Measurements from ENCODE around the gene CAPN12. TPM values are rescaled to one million over a fixed set of nuclear protein-coding genes. Genes with fewer than 3 reads are reported as not detected.

CAPN12 gene
- total and polyA plus RNA-seq, 5 donors from 2014 or later, result 1.0 to 6.1 (median 2.2) TPM

- Mint-ChIP-seq H3K4me3 (no peak overlapping the region), H3K36me3 (peaks cover 7% of the 10 kb centered on the region), H3K27me3 (no peaks in the 10 kb centered on the region), H3K9me3 (no peaks in the 10 kb centered on the region), H3K27ac (no peak overlapping the region), H3K4me1 (no peaks in the 10 kb centered on the region)
- no peak overlapping the region for H3K4me3 ChIP-seq (ENCODE audit: low read depth, low read length)
- ATAC-seq (ENCODE audit: low read depth in 2 of 2) (no peak), DNase-seq (no peak)
- H3K36me3 ChIP-seq (ENCODE audit: control insufficient read depth, insufficient read depth, low read length), result peaks cover 78% of the 10 kb centered on the region
- H3K27me3 ChIP-seq (ENCODE audit: control insufficient read depth, insufficient read depth, low read length), result no peaks in the 10 kb centered on the region
- no peaks in the 10 kb centered on the region for H3K4me1 ChIP-seq (ENCODE audit: control insufficient read depth, insufficient read depth, low read length, poor library complexity, severe bottlenecking)
- H3K27ac ChIP-seq (ENCODE audit: insufficient read depth, low read length, poor library complexity, severe bottlenecking), result no peak overlapping the region
- H3K9me3 ChIP-seq (ENCODE audit: control insufficient read depth in 2 of 2, low read length in 2 of 2), result no peaks in the 10 kb centered on the region
Observed at GRCh38 chr19:38719761-38720558, 24.3 kb downstream of the CAPN12 start.

GRCh38 chr19:38718747-38719543, 25.3 kb downstream of the CAPN12 start:
- Histone ChIP-seq H3K36me3 (ENCODE audit: control insufficient read depth, insufficient read depth, low read length) (peaks cover 78% of the 10 kb centered on the region), H3K9me3 (ENCODE audit: control insufficient read depth in 2 of 2, low read length in 2 of 2) (no peaks in the 10 kb centered on the region), H3K4me3 (ENCODE audit: low read depth, low read length) (no peak overlapping the region), H3K27ac (ENCODE audit: insufficient read depth, low read length, poor library complexity, severe bottlenecking) (no peak overlapping the region), H3K4me1 (ENCODE audit: control insufficient read depth, insufficient read depth, low read length, poor library complexity, severe bottlenecking) (no peaks in the 10 kb centered on the region), H3K27me3 (ENCODE audit: control insufficient read depth, insufficient read depth, low read length) (no peaks in the 10 kb centered on the region)
- peaks cover 7% of the 10 kb centered on the region for H3K36me3 Mint-ChIP-seq
- ATAC-seq (ENCODE audit: low read depth in 2 of 2) (no peak), DNase-seq (no peak)
- H3K27me3 Mint-ChIP-seq, result no peaks in the 10 kb centered on the region
- H3K4me1 Mint-ChIP-seq, result no peaks in the 10 kb centered on the region
- no peak overlapping the region for H3K4me3 Mint-ChIP-seq
- H3K9me3 Mint-ChIP-seq, result no peaks in the 10 kb centered on the region
- no peak overlapping the region for H3K27ac Mint-ChIP-seq

- H3K27ac Mint-ChIP-seq, result peak overlapping the region in 1 of 3 donors; percentile 56
- H3K36me3 Mint-ChIP-seq, result peaks cover 11% of the 10 kb centered on the region
Observed at GRCh38 chr19:38717855-38718254, 26.4 kb downstream of the CAPN12 start.

GRCh38 chr19:38717051-38717450, 27.2 kb downstream of the CAPN12 start:
- ATAC-seq (ENCODE audit: low read depth in 2 of 2), result no peak
- DNase-seq, result no peak
- H3K4me1 ChIP-seq (ENCODE audit: control insufficient read depth, insufficient read depth, low read length, poor library complexity, severe bottlenecking), result no peaks in the 10 kb centered on the region
- H3K27ac ChIP-seq (ENCODE audit: insufficient read depth, low read length, poor library complexity, severe bottlenecking), result no peak overlapping the region
- Mint-ChIP-seq H3K27me3 (no peaks in the 10 kb centered on the region), H3K9me3 (no peaks in the 10 kb centered on the region), H3K36me3 (peaks cover 11% of the 10 kb centered on the region), H3K4me1 (no peaks in the 10 kb centered on the region), H3K4me3 (no peak overlapping the region), H3K27ac (no peak overlapping the region)
- H3K9me3 ChIP-seq (ENCODE audit: control insufficient read depth in 2 of 2, low read length in 2 of 2), result no peaks in the 10 kb centered on the region
- no peak overlapping the region for H3K4me3 ChIP-seq (ENCODE audit: low read depth, low read length)
- peaks cover 78% of the 10 kb centered on the region for H3K36me3 ChIP-seq (ENCODE audit: control insufficient read depth, insufficient read depth, low read length)
- H3K27me3 ChIP-seq (ENCODE audit: control insufficient read depth, insufficient read depth, low read length), result no peaks in the 10 kb centered on the region

More at GRCh38 chr19:38717855-38718254, 26.4 kb downstream of the CAPN12 start:
- no peak for ATAC-seq (ENCODE audit: low read depth in 2 of 2)
- Histone ChIP-seq H3K9me3 (ENCODE audit: control insufficient read depth in 2 of 2, low read length in 2 of 2) (no peaks in the 10 kb centered on the region), H3K4me1 (ENCODE audit: control insufficient read depth, insufficient read depth, low read length, poor library complexity, severe bottlenecking) (no peaks in the 10 kb centered on the region), H3K27me3 (ENCODE audit: control insufficient read depth, insufficient read depth, low read length) (no peaks in the 10 kb centered on the region), H3K27ac (ENCODE audit: insufficient read depth, low read length, poor library complexity, severe bottlenecking) (no peak overlapping the region), H3K36me3 (ENCODE audit: control insufficient read depth, insufficient read depth, low read length) (peaks cover 78% of the 10 kb centered on the region), H3K4me3 (ENCODE audit: low read depth, low read length) (no peak overlapping the region)
- Mint-ChIP-seq H3K4me1 (no peaks in the 10 kb centered on the region), H3K9me3 (no peaks in the 10 kb centered on the region), H3K4me3 (no peak overlapping the region), H3K27me3 (no peaks in the 10 kb centered on the region)
- DNase-seq, result no peak

- Histone ChIP-seq H3K27ac (ENCODE audit: insufficient read depth, low read length, poor library complexity, severe bottlenecking) (no peak overlapping the region), H3K9me3 (ENCODE audit: control insufficient read depth in 2 of 2, low read length in 2 of 2) (no peaks in the 10 kb centered on the region), H3K27me3 (ENCODE audit: control insufficient read depth, insufficient read depth, low read length) (no peaks in the 10 kb centered on the region), H3K4me1 (ENCODE audit: control insufficient read depth, insufficient read depth, low read length, poor library complexity, severe bottlenecking) (no peaks in the 10 kb centered on the region), H3K4me3 (ENCODE audit: low read depth, low read length) (no peak overlapping the region), H3K36me3 (ENCODE audit: control insufficient read depth, insufficient read depth, low read length) (peaks cover 78% of the 10 kb centered on the region)
- H3K9me3 Mint-ChIP-seq, result no peaks in the 10 kb centered on the region
- ATAC-seq (ENCODE audit: low read depth in 2 of 2) (no peak), DNase-seq (no peak)
- H3K27me3 Mint-ChIP-seq, result no peaks in the 10 kb centered on the region
- peaks cover 12% of the 10 kb centered on the region for H3K36me3 Mint-ChIP-seq
- no peaks in the 10 kb centered on the region for H3K4me1 Mint-ChIP-seq
- H3K27ac Mint-ChIP-seq, result no peak overlapping the region
- H3K4me3 Mint-ChIP-seq, result no peak overlapping the region
Observed at GRCh38 chr19:38715555-38715954, 28.7 kb downstream of the CAPN12 start.

- Histone ChIP-seq H3K4me1 (ENCODE audit: control insufficient read depth, insufficient read depth, low read length, poor library complexity, severe bottlenecking) (no peaks in the 10 kb centered on the region), H3K27ac (ENCODE audit: insufficient read depth, low read length, poor library complexity, severe bottlenecking) (no peak overlapping the region), H3K36me3 (ENCODE audit: control insufficient read depth, insufficient read depth, low read length) (peaks cover 86% of the 10 kb centered on the region), H3K27me3 (ENCODE audit: control insufficient read depth, insufficient read depth, low read length) (no peaks in the 10 kb centered on the region), H3K9me3 (ENCODE audit: control insufficient read depth in 2 of 2, low read length in 2 of 2) (no peaks in the 10 kb centered on the region), H3K4me3 (ENCODE audit: low read depth, low read length) (no peak overlapping the region)
- Mint-ChIP-seq H3K4me1 (no peaks in the 10 kb centered on the region), H3K27ac (no peak overlapping the region), H3K36me3 (peaks cover 17% of the 10 kb centered on the region), H3K9me3 (no peaks in the 10 kb centered on the region), H3K27me3 (no peaks in the 10 kb centered on the region), H3K4me3 (no peak overlapping the region)
- ATAC-seq (ENCODE audit: low read depth in 2 of 2), result no peak
- DNase-seq, result no peak
Observed at GRCh38 chr19:38714354-38714778, 29.9 kb downstream of the CAPN12 start.

GRCh38 chr19:38713865-38714264, 30.4 kb downstream of the CAPN12 start:
- H3K27me3 Mint-ChIP-seq, result no peaks in the 10 kb centered on the region
- DNase-seq, result no peak
- no peaks in the 10 kb centered on the region for H3K27me3 ChIP-seq (ENCODE audit: control insufficient read depth, insufficient read depth, low read length)

More at GRCh38 chr19:38713865-38714264, 30.4 kb downstream of the CAPN12 start:
- no peak for ATAC-seq (ENCODE audit: low read depth in 2 of 2)
- H3K27ac Mint-ChIP-seq, result peak overlapping the region in 1 of 3 donors; percentile 62
- no peaks in the 10 kb centered on the region for H3K4me1 Mint-ChIP-seq
- Histone ChIP-seq H3K36me3 (ENCODE audit: control insufficient read depth, insufficient read depth, low read length) (peaks cover 90% of the 10 kb centered on the region), H3K9me3 (ENCODE audit: control insufficient read depth in 2 of 2, low read length in 2 of 2) (no peaks in the 10 kb centered on the region), H3K27ac (ENCODE audit: insufficient read depth, low read length, poor library complexity, severe bottlenecking) (no peak overlapping the region), H3K4me3 (ENCODE audit: low read depth, low read length) (no peak overlapping the region), H3K4me1 (ENCODE audit: control insufficient read depth, insufficient read depth, low read length, poor library complexity, severe bottlenecking) (no peaks in the 10 kb centered on the region)
- peaks cover 20% of the 10 kb centered on the region for H3K36me3 Mint-ChIP-seq
- no peak overlapping the region for H3K4me3 Mint-ChIP-seq
- H3K9me3 Mint-ChIP-seq, result no peaks in the 10 kb centered on the region
